Measurements from ENCODE around the gene TTLL8.

Gene TTLL8

DNA sequence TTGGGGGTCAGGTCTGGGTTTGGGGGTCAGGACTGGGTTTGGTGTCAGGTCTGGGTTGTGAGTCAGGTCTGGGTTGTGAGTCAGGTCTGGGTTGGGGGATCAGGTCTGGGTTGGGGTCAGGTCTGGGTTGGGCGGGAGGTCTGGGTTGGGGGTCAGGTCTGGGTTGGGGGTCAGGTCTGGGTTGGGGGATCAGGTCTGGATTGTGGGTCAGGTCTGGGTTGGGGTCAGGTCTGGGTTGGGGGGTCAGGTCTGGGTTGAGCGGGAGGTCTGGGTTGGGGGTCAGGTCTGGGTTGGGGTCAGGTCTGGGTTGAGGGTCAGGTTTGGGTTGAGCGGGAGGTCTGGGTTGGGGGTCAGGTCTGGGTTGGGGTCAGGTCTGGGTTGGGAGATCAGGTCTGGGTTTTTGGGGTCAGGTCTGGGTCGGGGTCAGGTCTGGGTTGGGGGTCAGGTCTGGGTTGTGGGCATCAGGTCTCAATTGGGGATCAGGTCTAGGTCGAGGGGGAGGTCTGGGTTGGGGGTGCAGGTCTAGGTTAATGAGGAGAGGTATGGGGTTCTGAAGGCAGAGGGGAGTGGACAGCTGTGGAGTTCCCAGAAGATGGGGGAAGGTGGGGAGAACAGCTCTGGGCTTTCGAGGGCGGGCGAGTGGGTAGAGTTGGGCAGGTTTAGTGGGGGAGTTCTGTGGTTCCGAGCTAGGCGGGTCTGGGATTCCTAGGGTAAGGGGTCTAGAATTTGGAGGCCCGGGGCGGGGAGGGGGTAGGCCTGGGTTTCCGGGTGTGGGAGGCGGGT is 629 bp downstream of the TTLL8 start:
- H3K4me3 ChIP-seq (ENCODE audit: low read length) = no peak overlapping the region
- TF ChIP-seq CTCF (IDR thresholded peaks at IDR 0.05; ENCODE audit: insufficient read depth, low read depth, low read length, missing control alignments) = no peak
- no peak for DNase-seq (ENCODE audit: low read depth)

DNA sequence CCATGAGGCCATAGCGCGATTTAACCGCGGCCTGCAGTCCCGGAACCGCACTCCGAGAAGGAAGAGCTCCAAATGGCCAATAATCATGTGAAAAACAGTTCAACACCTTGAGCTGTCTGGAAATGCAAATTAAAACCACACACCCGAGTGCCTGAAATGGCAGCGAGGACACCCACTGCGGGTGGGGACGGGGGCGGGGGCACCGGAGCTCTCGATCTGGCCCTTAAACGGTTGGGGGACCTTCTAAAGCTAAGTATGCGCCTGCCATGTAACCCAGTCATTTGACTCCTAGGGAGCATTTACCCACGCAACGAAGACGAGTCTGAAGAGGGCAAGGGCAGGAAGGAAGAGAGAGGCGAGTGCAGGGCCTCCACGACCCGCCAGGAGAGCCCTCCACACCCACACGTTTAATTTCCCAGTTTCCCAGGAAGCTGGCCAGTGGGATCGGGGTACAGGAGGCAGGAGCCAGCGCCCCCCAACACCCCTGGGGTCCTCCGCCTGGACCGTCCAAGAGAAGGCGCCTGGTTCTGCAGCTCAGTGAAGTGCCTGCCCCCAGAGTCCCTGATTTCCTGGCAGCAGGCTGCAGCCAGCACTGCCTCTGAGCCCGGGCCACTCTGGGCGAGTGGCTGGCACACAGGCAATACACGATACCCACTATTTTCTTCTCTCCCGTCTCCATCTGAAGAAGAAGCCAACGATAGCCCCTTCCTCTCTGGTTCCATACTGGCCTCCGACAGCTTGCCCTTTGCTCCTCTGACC is 1.7 kb downstream of the TTLL8 start:
- no peak for TF ChIP-seq CTCF (IDR thresholded peaks at IDR 0.05; ENCODE audit: insufficient read depth, low read depth, low read length, missing control alignments)
- no peak overlapping the region for H3K4me3 ChIP-seq (ENCODE audit: low read length)
- no peak for DNase-seq (ENCODE audit: low read depth)

- TF ChIP-seq CTCF (IDR thresholded peaks at IDR 0.05; ENCODE audit: insufficient read depth, low read depth, low read length, missing control alignments) = no peak
- DNase-seq (ENCODE audit: low read depth) = no peak
- H3K4me3 ChIP-seq (ENCODE audit: low read length) = no peak overlapping the region
These were observed 4.2 kb downstream of the TTLL8 start for GRCh38 chr22:50053861-50054260.

- no peak for TF ChIP-seq CTCF (IDR thresholded peaks at IDR 0.05; ENCODE audit: insufficient read depth, low read depth, low read length, missing control alignments)
- H3K4me3 ChIP-seq (ENCODE audit: low read length) = no peak overlapping the region
- DNase-seq (ENCODE audit: low read depth) = no peak
These were observed 6.2 kb downstream of the TTLL8 start for GRCh38 chr22:50051930-50052329.

- no peak for DNase-seq (ENCODE audit: low read depth)
- H3K4me3 ChIP-seq (ENCODE audit: low read length) = no peak overlapping the region
- no peak for TF ChIP-seq CTCF (IDR thresholded peaks at IDR 0.05; ENCODE audit: insufficient read depth, low read depth, low read length, missing control alignments)
These were observed 8.6 kb downstream of the TTLL8 start for GRCh38 chr22:50049299-50050195.

DNA sequence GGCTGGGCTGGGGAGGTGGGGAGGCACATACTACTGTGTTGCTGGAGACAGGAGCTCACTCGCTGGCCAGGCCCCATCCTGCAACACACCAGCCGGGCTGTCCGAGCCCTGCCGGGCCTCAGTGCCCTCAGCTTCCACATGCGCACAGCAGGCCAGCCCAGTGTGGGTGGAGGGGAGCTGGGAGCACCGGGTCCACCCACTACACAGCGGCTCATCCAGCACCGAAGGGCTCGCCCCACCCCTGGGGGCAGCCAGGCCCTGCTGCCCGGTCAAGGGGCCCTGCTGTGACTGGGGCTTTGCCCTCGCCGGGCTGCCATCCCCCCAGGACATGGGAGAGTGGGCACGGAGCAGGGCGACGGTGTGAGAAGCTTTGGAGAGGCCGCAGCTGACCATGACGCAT is 9.3 kb downstream of the TTLL8 start:
- TF ChIP-seq CTCF (IDR thresholded peaks at IDR 0.05; ENCODE audit: insufficient read depth, low read depth, low read length, missing control alignments) = no peak
- DNase-seq (ENCODE audit: low read depth) = no peak
- no peak overlapping the region for H3K4me3 ChIP-seq (ENCODE audit: low read length)

Measured in epithelial cell of esophagus (primary cell).